OCI-M1 (cell line): ENCODE measurements around the gene CACNA1I.

ENCODE experiments used
- DNase-seq: peaks from one replicate; lab custom pipeline; 2025; lab: John Stamatoyannopoulos, UW

CACNA1I gene

GRCh38 chr22:39535831-39536449 lies 34.6 kb upstream of the CACNA1I start:
- no peak for DNase-seq

- DNase-seq = no peak
Measured at GRCh38 chr22:39536711-39537110, 33.8 kb upstream of the CACNA1I start.

DNA sequence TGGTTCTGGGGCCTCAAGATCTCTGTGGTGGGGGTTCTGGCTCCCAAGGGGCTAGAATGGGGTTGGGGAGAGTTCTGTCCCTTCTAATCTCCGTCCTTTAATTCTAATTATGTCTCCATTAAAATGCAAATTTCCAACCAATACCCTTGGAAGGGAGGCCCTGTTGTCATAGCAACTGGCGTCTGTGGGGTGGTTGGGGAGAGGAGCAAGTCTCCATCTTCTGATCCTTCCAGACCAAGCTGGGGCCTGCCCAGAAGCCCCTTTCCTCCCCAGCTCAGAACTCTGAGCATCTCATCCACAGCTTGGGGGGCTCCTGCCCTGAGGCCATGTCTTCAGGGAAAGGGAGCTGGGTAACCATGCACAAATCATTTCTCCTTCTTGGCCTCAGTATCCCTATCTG lies 32.6 kb upstream of the CACNA1I start:
- DNase-seq = no peak

GRCh38 chr22:39543095-39543494 lies 27.5 kb upstream of the CACNA1I start:
- peak; percentile 72 for DNase-seq

- no peak for DNase-seq
Measured at GRCh38 chr22:39545386-39546365, 24.9 kb upstream of the CACNA1I start.

- DNase-seq = peak; percentile 15
Measured at GRCh38 chr22:39546889-39547586, 23.5 kb upstream of the CACNA1I start.

GRCh38 chr22:39547587-39547947 lies 23.0 kb upstream of the CACNA1I start:
- DNase-seq = no peak

- DNase-seq = no peak
Measured at GRCh38 chr22:39553429-39553828, 17.1 kb upstream of the CACNA1I start.

DNA sequence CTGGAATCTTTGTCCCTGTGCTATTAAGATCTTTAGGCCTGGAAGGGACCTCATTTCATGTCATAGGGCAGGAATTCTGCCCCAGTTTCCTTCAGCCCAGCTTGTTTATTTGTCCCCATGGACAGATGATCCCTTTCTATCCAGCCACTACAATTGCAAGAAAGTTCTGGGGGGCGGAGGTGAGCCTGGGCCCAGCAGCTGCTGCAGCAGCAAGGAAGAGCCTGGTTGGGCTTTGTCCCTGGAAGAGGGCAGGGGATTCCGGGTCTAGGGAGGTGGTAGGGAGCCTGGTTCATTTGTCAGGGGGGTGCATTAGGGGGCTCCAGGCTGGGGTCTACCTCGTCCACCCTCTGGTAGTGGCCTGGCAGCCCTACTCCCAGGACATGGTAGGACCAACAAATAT lies 16.4 kb upstream of the CACNA1I start:
- no peak for DNase-seq

DNA sequence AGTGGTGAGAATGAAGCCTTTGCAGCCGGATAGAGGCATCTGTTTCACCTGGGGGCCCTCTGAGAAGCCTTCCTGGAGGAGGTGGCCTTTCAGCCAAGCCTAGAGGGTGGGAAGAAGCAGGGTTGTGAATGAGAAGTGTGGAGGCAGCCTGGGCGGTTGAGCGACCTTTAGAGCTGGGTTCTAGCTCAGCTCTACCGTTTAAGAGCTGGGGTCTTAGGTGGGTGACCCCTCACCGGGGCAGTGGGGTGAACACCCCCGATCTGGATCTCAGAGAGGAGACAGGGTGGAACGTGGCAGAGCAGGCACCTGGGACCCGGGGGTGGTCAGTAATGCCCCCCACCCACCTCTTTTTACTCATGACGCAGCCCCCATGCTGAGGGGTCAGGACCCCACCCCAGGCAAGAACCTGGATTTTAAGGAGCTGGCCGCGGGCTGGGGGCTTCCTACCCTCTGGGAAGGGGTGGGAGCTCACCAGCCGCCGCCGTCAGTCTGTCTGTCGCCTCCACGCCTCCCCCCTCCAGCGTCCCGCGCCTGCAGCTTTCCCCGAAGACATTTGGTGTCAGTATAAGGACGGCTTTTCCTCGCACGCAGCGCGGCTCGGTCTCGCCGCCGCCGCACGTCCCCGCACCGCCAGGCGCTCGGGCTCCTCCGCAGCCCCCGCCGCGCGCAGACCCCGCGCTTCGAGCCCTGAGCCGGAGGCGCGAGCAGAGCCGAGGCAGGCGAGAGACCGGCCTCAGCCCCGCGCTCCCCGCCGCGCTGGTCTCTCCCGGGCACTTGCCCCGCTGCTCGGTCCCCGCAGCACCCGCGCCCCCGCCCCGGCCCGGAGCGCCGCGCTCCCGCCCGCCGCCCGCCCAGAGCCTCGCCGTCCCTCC lies 13.3 kb upstream of the CACNA1I start:
- peak; percentile 52 for DNase-seq

- no peak for DNase-seq
Measured at GRCh38 chr22:39558254-39558727, 12.3 kb upstream of the CACNA1I start.

GRCh38 chr22:39558950-39559349 lies 11.6 kb upstream of the CACNA1I start:
- no peak for DNase-seq

- DNase-seq = peak; percentile 29
Measured at GRCh38 chr22:39559456-39560105, 11.0 kb upstream of the CACNA1I start.

- no peak for DNase-seq
Measured at GRCh38 chr22:39560127-39560526, 10.4 kb upstream of the CACNA1I start.

GRCh38 chr22:39562839-39563489 lies 7.6 kb upstream of the CACNA1I start:
- DNase-seq = no peak

DNA sequence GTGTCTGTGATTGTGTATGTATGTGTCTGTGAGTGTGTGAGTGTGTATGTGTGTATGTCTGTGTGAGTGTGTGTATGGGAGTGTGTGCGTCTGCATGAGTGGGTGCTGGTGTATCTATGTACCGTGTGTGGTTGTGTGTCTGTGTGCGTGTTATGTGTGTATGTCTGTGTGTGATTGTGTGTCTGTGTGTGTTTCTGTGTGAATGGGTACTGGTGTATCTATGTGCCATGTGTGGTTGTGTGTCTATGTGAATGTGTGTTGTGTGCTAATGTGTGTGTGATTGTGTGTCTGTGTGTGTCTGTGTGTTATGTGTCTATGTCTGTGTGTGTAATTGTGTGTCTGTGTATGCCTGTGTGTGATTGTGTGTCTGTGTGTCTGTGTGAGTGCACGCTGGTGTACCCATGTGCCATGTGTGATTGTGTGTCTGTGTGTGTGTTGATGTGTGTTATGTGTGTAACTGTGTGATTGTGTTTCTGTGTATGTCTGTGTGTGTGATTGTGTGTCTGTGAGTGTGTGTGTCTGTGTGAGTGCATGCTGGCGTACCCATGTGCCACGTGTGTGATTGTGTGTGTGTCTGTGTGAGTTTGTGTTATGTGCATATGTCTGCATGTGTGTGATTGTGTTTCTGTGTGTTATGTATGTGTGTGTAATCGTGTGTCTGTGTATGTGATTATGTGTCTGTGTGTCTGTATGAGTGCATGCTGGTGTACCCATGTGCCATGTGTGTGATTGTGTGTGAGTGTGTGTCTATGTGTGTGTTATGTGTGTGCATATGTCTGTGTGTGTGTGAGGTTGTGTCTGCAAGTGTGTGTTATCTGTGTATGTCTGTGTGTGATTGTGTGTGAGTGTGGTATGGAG lies 6.8 kb upstream of the CACNA1I start:
- no peak for DNase-seq

DNA sequence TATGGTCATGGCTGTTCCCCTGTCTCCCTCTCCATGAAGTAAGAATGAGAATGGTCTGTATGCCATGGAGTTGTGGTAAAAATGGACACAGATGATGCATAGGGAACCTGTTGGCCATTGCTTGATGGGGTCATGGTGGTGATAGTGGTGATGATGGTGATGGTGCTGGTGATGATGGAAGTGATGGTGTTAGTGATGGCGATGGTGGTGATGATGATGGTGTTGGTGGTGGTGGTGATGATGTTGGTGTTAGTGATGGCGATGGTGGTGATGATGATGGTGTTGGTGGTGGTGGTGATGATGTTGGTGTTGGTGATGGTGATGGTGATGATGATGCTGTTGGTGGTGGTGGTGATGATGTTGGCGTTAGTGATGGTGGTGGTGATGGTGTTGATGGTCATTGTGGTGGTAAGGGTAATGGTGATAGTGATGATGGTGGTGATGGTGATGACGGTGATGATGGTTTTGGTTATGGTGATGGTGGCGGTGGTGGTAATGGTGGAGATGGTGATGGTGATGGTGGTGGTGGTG lies 5.1 kb upstream of the CACNA1I start:
- DNase-seq = no peak

GRCh38 chr22:39567135-39567946 lies 3.2 kb upstream of the CACNA1I start:
- no peak for DNase-seq
